Activated naive CD4-positive, alpha-beta T cell treated with Interleukin-2 at 50 U/mL for 16 hours (primary cell): Measurements from ENCODE around the gene PRDM8.

Experiments used
- DNase-seq: peaks from one replicate; pipeline ENCODE4 v3.0.0-alpha.2; 2020

Gene PRDM8

DNA sequence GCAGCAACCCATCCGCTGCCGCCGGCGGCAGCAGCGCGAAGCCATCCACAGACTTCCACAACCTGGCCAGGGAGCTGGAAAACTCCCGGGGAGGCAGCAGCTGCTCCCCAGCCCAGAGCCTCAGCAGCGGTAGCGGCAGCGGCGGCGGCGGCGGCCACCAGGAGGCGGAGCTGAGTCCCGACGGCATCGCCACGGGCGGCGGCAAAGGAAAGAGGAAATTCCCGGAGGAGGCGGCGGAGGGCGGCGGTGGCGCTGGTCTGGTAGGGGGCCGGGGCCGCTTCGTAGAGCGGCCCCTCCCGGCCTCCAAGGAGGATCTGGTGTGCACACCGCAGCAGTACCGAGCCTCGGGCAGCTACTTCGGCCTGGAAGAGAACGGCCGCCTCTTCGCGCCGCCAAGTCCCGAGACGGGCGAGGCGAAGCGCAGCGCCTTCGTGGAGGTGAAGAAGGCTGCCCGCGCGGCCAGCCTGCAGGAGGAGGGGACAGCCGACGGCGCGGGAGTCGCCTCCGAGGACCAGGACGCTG lies 4.9 kb downstream of the PRDM8 start:
- DNase-seq, result peak; percentile 85

DNA sequence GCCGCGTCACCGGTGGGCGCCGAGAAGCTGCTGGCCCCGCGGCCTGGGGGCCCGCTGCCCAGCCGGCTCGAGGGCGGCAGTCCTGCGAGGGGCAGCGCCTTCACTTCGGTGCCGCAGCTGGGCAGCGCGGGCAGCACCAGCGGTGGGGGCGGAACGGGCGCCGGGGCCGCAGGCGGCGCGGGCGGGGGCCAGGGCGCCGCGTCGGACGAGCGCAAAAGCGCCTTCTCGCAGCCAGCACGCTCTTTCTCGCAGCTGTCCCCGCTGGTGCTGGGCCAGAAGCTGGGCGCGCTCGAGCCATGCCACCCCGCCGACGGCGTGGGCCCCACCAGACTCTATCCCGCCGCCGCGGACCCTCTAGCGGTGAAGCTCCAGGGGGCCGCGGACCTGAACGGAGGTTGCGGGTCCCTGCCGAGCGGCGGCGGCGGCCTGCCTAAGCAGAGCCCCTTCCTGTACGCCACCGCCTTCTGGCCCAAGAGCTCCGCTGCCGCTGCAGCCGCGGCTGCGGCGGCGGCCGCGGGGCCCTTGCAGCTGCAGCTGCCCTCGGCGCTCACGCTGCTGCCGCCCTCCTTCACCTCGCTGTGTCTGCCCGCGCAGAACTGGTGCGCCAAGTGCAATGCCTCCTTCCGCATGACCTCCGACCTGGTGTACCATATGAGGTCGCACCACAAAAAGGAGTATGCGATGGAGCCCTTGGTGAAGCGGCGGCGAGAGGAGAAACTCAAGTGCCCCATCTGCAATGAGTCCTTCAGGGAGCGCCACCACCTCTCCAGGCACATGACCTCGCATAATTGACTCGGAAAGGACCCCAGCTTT lies 5.6 kb downstream of the PRDM8 start:
- DNase-seq, result peak; percentile 62

DNA sequence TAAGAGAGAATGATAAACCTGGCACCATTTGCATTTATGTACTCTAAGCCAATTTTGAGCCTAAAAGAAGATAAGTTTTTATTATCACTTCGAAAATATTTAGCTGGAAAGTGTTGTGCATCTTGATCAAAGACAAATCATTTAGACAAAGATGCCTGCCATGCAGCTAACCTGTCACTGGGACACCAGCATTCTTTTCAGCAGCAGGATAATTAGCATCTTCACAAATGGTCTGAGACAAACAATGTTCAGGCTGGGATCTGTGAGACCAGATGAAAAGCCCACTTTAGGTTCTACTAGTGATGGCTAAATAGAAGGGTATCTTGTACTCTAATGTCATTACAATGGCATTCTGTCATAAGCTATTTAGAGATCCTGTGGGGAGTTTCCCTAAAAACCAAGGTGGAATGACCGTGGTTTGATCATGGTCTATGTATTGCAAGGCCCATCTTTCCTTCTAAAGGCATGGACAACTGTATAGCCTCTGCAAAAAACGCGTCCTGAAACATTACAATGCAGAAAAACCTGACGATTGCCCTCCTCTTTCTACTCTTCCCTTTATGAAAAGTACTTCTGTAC lies 7.2 kb downstream of the PRDM8 start:
- no peak for DNase-seq

DNA sequence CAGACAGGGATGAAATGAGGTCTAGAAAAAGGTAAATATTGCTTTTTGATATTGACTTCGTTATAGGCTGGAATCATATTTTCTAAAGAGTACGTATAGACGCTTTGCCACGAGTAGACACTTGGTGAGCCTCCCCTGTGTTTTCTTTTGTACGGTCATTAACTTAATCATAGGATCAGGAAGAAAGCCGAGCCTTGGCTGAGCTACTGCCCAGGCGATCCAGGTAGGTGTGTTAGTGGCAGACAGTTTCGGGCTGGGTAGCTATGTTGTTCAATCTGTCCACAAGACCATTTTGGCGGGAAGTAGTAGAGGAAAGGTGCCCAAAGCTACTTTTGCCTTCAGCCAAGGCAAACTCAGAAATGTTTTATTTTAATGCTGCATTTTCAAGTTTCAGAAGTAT lies 8.8 kb downstream of the PRDM8 start:
- no peak for DNase-seq

DNA sequence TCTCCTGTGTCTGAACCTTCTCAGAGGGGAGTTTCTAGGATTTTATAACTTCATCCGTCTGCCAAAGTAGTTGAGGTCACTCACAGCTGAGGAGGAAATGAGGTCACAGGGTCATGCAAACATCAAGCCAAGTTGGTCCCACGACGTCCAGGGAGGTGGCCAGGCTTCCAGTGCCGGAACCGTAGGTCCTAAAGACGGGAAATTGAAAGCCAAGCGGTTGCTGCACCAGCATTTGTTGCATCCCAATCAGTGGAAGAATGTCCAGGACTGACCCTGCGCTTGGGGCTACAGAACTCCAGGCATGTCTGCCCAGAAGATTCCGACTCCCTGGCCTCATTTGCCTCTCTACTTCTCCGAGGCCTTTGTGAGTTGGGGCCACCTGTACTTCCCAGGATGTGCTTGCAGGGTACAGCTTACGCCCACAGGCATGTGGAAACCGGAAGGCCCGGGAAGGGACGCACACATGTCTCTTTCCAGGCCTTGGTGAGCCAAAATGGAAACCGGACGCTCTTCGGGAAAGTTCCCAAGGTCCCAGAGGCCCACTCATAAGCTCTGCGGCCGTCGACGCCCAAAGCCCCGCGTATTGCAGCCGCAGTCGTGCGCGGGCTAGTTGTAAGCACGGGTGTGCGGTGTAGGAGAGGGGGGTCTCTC lies 9.3 kb downstream of the PRDM8 start:
- DNase-seq, result no peak

DNA sequence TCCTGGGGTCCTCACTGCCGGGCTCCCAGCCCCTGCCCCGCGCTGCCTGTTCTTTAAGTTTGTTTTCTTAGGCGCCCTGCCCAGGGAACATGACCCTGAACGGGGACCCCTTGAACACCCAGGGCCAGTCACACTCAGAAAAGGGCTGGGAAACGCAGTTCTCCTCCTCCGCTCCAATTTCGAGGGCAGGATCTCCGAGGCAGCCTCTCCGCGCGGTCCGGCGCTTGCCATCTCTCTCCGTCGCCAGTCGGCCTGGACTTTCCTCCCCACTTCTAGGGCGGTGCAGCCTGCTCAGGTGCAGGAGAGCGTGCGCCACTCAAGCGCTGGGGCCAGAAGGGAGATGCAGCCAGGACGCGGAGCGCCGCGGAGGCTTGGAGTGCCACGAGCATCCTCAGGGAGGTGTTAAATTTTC lies 9.9 kb downstream of the PRDM8 start:
- no peak for DNase-seq

DNA sequence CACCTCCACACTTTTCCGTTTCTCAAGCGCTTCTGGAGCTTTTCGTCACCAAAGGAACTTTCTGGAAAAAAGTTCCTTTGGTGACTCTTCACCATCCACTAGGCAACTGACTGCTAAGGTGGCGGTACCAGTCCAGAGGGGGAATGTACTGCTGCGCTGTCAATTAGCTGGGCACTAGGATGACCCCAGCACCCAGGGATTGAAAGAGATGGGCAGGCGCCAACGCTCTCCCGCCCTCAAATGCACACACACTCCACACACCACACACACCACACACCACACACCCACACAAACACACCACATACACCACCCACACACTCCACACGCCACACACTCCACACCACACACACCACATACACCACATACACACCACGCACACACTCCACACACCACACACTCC lies 10.4 kb downstream of the PRDM8 start:
- no peak for DNase-seq

DNA sequence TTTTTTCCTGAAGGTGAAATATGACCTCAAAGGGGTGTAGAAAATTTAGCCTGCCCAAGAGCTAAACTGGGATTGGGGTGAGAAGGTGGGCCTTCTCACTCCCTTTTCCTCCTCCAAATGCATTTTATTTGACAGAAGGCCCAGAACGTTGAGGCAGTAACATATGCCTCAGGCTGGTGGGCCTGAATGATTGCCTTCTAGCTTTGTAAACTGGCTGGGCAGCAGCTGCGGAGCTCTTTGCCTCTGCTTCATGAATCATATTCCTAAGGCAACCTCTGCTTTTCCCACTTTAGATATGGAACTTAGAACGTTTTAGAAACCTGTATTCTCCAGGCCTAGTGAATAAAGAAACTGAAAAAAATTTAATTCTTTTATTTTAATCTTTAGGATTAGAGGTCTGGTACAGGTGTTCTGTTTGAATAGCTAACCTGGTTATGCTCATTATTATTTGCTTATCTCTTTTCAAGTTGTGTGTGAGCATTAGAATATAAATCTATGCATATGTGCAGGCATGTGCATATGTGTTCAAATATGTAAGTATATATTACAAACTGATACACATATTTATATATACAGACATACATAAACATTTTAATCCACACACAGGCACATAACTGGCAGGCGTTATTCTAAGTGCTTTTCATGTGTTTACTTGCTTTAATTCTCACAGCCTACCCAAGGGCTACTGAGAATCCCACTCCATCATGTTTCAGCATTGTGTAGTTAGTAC lies 11.5 kb downstream of the PRDM8 start:
- DNase-seq, result no peak

DNA sequence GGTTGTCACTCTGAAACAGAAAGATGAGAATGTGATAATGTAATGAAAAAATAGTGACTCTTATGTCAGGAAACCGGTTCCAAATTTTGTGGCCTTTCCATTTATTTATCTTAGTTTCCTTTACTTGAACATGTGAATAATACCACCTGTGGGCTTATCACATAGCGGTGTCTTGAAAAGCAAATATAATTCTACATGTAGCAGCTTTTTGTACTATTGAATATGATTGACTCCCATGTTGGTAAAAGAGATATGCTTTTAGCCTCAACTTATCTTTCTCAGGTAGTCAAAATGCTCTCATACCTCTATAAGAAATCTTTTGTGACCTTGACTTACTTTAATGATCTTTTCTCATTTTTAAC lies 12.0 kb downstream of the PRDM8 start:
- no peak for DNase-seq

DNA sequence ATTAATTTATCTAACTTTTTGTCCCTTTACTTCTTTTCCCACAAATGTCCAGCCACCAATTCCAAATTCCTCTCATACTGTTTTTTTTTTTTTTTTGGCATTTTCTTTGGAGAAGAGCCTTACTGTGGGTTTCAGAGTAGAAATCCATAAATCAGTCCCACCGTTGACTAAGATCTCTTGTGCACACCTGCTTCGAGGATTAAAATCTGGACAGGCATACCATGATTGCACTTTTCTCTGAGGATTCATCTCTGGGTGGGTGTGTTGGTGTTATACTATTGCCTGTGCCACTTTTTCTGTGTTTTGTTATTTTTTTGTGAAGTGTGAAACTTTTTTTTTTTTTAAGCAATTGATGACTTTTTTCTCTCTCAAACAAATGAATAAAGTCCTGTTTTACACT lies 13.2 kb downstream of the PRDM8 start:
- DNase-seq, result no peak

DNA sequence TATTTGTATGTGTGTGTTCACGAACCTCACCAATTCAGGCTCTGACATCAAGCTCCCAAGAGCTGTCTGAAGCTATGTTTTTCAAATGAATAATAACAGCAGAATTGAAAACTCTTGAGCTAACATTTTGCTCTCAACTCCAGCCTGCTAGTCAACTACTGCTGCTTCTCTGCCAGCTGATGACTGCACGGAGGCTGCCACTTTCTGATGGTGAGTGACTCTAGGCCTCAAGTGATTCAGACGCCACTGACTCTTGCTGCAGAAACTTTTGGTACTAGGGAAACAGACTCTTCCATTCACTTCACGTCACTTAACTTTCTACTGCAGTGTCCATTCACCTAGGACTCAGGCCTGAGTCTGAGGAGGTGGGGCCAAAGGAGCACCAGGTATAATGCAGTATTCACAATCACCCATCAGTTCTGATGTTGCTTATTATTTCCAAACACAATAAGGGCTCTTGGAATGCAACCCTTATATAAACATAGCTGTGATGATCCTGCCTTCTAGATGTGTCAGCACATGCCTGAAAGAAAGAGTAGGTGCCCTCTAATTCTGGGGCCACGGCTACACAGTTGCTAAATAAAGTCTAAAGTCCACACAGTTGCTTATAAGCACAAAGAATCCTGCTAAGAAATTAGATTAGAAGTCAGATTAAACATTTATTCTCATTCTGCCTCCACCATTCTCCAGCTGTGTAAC lies 16.0 kb downstream of the PRDM8 start:
- no peak for DNase-seq

DNA sequence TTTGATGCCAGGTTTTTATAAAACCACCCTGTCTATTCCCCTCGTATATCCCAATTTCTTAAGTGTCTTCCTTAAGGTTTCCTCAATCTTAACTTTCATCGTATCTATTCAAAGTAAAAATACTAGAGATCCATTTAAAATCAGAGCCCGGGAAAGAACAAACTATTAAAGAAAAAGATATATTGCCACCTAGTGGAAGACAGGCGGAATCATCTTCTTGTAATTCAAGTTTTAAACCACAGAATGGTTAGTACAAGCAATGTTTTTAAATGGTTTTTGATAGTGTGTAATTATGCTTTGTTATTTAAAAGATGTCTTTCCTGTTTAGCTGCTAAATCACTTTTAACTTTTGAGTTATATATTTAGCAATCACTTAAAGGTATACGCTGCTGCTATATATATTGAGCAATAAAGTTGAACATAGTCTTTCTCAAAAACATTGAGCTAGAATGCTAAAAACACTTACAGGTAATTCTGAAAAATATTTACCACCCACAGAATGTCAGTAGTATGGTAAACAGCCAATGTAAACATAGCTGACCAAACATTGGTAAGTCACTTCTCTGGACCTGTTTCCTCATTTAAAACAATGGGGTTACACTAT lies 18.2 kb downstream of the PRDM8 start:
- DNase-seq, result no peak

DNA sequence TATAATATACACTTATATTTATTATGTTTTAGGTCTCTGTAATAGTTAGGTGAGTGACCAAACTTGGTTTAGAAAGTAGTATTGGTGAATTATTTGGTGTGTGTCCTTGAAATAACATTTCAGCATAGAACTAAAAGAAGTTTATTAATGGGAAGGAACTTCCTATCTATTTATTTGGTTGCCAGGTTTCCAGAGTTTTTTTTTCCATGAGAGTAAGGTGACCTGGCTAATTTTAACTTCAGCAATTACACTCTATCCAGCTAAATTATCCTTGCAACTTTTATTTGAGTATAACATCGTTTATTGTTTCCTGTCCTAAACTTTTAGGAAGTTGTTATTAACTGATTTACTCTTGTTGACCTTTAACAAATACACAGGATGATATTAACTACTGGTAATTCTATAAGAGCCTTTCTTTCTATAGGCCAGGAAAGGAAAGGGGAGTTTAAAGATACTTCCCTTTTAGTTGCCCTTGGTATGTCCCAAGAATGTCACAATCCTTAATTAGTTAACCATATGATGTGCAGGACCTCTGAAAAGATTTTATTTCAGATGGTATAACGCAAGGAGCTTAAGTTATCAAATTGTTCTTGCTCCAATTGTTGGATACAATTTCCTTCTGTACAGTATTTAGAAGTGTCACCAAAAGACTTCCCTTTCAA lies 18.9 kb downstream of the PRDM8 start:
- DNase-seq, result no peak

DNA sequence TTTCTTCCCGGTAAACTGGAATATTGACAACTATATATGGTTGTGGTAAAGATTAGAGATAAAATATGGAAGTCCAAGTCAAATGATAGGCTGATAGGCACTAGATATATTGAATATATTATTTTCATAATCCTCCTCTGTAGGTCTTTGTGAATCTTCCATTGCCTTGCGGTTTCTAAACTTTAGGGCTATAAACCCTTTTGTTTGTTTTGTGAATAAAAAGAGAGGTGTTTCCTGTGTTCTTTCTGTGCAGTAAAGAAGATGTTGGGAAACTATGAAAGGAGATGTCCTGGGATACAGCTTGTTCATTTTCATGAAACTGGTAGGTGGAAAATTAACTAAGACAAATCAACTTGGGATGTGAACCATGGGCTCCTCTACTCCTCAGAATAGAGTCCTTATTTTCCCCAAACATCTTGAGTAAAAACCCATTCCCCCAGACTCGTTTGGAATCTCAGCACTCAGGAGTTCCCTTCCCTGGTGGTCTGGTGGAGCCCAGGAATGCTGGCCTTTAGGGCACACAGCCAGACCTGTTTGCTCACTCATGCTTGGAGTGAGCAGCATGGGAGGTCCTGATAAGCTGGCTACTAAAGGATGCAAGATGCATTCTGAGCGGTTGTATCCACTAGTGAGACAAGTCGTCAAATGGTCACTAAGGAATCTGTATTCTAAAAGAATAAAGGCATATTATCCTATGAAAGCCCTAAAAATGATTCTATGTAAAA lies 22.2 kb downstream of the PRDM8 start:
- no peak for DNase-seq

DNA sequence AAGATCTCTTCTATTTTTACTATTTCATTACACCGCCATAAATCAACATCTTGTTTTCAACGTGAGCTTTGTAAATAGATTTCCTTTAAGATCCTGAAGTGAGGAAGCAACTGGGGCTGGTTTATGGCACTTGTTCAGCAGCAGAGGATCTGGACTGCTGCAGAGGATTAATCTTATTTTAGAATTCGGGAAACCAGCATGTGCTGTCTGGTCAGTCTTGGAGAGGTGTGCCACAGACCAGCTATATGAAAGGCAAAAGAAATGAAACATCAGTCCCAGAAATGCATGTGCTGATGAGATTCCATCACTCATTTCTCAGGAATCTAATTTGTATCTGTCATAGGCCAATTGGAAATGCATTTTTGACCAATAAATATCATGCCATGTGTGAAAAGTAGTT lies 23.4 kb downstream of the PRDM8 start:
- no peak for DNase-seq

DNA sequence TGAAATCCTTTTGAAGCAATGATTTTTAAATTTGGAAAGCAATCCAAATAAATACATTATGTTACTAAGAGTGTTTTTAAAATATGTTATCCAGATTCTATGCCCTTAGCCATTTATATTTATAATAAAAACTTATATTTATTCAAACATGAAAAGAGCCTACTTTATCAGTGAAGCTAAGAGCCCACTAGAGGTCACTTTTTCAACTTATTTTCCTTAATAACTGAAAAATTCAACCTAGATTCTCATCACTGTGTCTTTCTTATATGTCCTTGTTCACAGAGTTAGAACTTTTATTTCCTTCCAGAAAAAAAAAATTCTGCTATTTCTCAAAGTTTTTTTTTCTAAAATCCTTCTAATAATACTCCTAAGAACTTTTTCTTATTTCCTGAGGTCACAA lies 23.9 kb downstream of the PRDM8 start:
- no peak for DNase-seq

DNA sequence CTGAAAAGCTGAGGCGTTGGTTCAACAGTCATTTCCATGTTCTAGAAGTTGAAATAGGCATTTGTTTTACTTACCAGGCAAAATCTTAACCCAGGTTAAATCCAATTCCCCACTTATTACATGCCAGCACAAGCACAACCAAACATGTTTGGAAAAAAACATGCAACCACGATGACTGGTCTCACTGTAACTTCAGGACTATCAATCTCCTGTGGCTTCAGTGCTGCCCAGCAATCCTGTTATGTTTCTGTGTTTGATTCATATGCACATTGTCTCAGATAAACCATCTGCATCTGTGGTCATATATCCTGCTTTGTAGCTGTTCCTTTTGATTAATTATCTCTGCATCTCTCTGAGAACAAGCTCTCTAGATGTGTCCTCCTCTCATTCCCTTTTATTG lies 28.3 kb downstream of the PRDM8 start:
- DNase-seq, result no peak

DNA sequence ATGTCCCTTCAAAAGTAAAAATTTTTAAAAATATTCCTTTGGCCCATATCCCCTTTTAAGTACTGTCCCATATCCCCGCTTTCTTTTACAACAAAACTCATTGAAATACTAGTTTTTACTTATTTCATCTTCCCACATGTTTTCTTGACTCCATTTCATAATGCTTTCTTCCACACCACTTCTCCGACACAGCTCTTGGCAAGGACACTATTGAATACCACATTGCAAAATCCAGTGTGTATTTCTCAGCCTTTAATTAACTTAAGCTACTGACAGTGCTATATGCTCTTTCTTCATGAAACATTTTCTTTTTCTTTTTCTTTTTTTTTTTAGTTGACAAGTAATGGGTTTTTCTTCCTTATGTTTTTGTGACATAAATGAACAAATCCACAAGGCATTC lies 28.8 kb downstream of the PRDM8 start:
- no peak for DNase-seq

DNA sequence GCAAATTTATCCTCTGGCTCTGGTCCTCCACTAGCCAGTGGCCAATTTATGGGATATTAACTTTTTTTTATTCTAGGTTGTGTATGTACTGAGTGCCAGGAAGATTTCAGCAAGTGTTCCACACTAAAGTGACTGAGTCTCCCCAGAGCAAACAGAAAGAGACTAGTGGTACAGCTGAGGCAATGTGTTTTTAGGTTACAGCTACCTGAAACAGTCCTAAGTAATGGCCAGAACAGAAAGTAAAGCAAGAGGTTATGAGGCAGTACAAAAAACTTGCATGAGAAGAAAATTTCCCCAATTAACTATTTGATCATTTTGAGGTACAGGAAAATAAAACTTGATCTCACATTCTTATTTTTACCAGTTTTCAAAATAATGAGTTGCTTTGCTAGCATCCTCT lies 31.2 kb downstream of the PRDM8 start:
- DNase-seq, result no peak

DNA sequence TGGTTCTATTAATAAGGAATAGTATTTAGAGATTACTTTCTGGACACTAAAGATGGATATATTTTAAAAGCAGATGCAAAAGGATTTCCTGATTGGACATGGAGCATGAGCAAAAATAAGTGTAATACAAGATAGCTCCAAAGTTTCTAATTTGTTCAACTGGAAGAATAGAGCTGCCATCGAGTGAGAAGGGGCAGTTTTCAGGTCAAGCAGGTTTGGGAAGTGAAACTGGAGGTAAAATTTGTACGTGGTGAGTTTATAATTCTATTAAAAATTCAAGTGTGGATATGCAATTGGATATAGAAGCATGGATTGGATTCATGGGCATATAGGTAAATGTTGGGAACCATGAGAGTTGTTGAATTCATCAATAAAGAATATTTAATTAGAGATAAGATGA lies 31.8 kb downstream of the PRDM8 start:
- no peak for DNase-seq

DNA sequence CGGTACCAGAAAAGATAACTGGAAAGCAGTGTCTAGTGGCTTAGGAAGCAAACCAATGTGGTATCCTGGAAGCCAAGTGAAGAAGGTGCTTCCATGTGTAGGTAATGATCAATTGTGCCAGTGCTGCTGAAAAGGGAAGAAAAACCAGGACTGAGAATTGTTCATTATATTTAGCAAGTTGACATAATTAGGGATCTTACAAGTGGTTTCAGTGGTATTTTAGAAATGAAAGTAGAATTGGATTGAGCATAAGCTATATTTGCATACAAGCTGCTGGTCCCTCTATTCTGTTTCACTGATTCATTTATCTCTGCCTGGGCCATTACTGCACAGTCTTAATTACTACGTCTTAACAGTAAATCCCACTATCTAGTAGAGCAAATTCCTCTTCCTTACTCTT lies 32.3 kb downstream of the PRDM8 start:
- no peak for DNase-seq
